HG03280 (cell line): Measurements from ENCODE around the gene MFN2.

Experiments used
- ATAC-seq: cut with Tn5 transposase; IDR thresholded peaks from one replicate; pipeline ENCODE4 v1.9.1; 2021; ENCODE audit warnings: mild to moderate bottlenecking, moderate library complexity; ENCODE audit not compliant: unreplicated experiment

Gene MFN2

GRCh38 chr1:12046749-12047119 is 66.5 kb downstream of the MFN2 start:
- no peak for ATAC-seq

- ATAC-seq = peak; percentile 42
These were observed 67.1 kb downstream of the MFN2 start for GRCh38 chr1:12047120-12047876.

GRCh38 chr1:12048372-12048771 is 68.1 kb downstream of the MFN2 start:
- ATAC-seq = no peak

- no peak for ATAC-seq
These were observed 69.4 kb downstream of the MFN2 start for GRCh38 chr1:12049616-12050015.

GRCh38 chr1:12051361-12051760 is 71.1 kb downstream of the MFN2 start:
- no peak for ATAC-seq

GRCh38 chr1:12052008-12052573 is 71.8 kb downstream of the MFN2 start:
- peak; percentile 64 for ATAC-seq

- ATAC-seq = no peak
These were observed 72.9 kb downstream of the MFN2 start for GRCh38 chr1:12052997-12053686.

GRCh38 chr1:12053752-12054548 is 73.7 kb downstream of the MFN2 start:
- peak; percentile 26 for ATAC-seq

GRCh38 chr1:12055259-12055658 is 75.0 kb downstream of the MFN2 start:
- ATAC-seq = no peak

GRCh38 chr1:12056331-12056841 is 76.1 kb downstream of the MFN2 start:
- no peak for ATAC-seq

- ATAC-seq = no peak
These were observed 77.1 kb downstream of the MFN2 start for GRCh38 chr1:12057382-12057781.

- no peak for ATAC-seq
These were observed 77.9 kb downstream of the MFN2 start for GRCh38 chr1:12057940-12058687.

GRCh38 chr1:12059226-12059625 is 79.0 kb downstream of the MFN2 start:
- no peak for ATAC-seq

- ATAC-seq = no peak
These were observed 79.6 kb downstream of the MFN2 start for GRCh38 chr1:12059722-12060464.

GRCh38 chr1:12060500-12060899 is 80.3 kb downstream of the MFN2 start:
- ATAC-seq = no peak
